Tibial nerve (tissue), 4 donors: Measurements from ENCODE around the gene BNC2.

Experiments used
- CTCF ChIP-seq, 5 experiments: fragments of 200-600 bp in 3 of 5; fragments of 450-650 bp in 2 of 5; sonication (generic) in 3 of 5; IDR thresholded peaks; one replicate each; pipeline ENCODE4 v1.5.1; 2016 to 2019; ENCODE audit warnings: antibody characterized with exemption in 5 of 5, mild to moderate bottlenecking in 3 of 5, moderate library complexity in 2 of 5
- EP300 ChIP-seq, 2 donors: sonication (generic); formaldehyde crosslinking; IDR thresholded peaks; one replicate each; pipeline ENCODE4 v1.6.1; 2017; ENCODE audit warnings: antibody characterized with exemption in 2 of 2, mild to moderate bottlenecking in 1 of 2
- POLR2A ChIP-seq, 2 donors: fragments of 450-650 bp; IDR thresholded peaks; one replicate each; pipeline ENCODE4 v1.6.1; 2017; ENCODE audit warnings: antibody characterized with exemption in 2 of 2, mild to moderate bottlenecking in 2 of 2, moderate library complexity in 2 of 2

GRCh38 chr9:16421532-16421931 is 448.9 kb downstream of the BNC2 start:
- TF ChIP-seq POLR2A (IDR thresholded peaks at IDR 0.05) = no peak
- TF ChIP-seq CTCF (IDR thresholded peaks at IDR 0.05) = no peak
- TF ChIP-seq EP300 (IDR thresholded peaks at IDR 0.05) = no peak
